ENCODE measurements around the gene DCDC2C.

GRCh38 chr2:3867469-3867868 lies 164.1 kb downstream of the DCDC2C start:
- TF ChIP-seq POLR2A (IDR thresholded peaks at IDR 0.05; ENCODE audit: low read depth, low read length) (no peak), POLR2AphosphoS5 (IDR thresholded peaks at IDR 0.05; ENCODE audit: low read depth, low read length) (no peak), TAF1 (IDR thresholded peaks at IDR 0.05; ENCODE audit: borderline replicate concordance, low read depth, low read length) (no peak)

Data from GM12892 (cell line).